Epithelial cell of proximal tubule (primary cell): ENCODE measurements around the gene PKLR. TPM values are rescaled to one million over a fixed set of nuclear protein-coding genes. Genes with fewer than 3 reads are reported as not detected.

Experiments used
- DNase-seq: peaks from one replicate; pipeline ENCODE4 v3.0.0-alpha.2; 2011; ENCODE audit warnings: low read depth
- H3K4me3 ChIP-seq: 2 replicates; pipeline ENCODE4 v1.5.1; 2011; ENCODE audit warnings: low read depth, mild to moderate bottlenecking, low read length
- total RNA-seq: library from RNA; depleted of rRNA; stranded (reverse); fragments of >200 nt; gene quantifications from 2 replicates; pipeline ENCODE4 v1.2.3, GENCODE V29; 2015
- TF ChIP-seq, protein P1 (sequence below): conservative IDR thresholded peaks from 2 replicates; pipeline ENCODE4 v1.5.1; 2012; ENCODE audit warnings: low read depth, mild to moderate bottlenecking, low read length

Gene PKLR
- total RNA-seq, 1 donor from 2014 or later, result not detected

DNA sequence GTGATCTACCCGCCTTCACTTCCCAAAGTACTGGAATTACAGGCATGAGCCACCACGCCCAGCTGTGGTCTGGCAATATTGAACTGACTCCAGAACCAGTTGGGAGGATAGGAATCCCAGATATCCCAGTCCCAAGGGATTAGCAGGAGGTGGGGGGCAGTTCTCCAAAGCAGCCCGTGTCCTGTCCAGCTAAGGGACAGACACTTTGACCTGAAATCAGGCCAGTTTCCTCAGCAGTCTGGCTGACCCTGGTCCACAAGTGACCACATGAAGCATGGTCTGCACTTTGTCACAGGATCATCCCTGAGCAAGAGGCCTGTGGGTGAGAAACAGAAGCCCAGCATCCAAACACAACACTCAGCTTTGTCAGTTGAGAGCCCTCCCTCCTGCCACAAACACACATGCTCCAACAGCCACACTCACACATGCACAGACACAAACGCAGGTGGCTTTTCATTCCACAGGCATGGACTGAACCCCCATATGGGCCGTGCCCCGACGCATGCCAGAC lies 4.7 kb upstream of the PKLR start:
- no peak for DNase-seq
- H3K4me3 ChIP-seq, result no peak overlapping the region
- TF ChIP-seq, protein P1, sequence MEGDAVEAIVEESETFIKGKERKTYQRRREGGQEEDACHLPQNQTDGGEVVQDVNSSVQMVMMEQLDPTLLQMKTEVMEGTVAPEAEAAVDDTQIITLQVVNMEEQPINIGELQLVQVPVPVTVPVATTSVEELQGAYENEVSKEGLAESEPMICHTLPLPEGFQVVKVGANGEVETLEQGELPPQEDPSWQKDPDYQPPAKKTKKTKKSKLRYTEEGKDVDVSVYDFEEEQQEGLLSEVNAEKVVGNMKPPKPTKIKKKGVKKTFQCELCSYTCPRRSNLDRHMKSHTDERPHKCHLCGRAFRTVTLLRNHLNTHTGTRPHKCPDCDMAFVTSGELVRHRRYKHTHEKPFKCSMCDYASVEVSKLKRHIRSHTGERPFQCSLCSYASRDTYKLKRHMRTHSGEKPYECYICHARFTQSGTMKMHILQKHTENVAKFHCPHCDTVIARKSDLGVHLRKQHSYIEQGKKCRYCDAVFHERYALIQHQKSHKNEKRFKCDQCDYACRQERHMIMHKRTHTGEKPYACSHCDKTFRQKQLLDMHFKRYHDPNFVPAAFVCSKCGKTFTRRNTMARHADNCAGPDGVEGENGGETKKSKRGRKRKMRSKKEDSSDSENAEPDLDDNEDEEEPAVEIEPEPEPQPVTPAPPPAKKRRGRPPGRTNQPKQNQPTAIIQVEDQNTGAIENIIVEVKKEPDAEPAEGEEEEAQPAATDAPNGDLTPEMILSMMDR, result no peak

DNA sequence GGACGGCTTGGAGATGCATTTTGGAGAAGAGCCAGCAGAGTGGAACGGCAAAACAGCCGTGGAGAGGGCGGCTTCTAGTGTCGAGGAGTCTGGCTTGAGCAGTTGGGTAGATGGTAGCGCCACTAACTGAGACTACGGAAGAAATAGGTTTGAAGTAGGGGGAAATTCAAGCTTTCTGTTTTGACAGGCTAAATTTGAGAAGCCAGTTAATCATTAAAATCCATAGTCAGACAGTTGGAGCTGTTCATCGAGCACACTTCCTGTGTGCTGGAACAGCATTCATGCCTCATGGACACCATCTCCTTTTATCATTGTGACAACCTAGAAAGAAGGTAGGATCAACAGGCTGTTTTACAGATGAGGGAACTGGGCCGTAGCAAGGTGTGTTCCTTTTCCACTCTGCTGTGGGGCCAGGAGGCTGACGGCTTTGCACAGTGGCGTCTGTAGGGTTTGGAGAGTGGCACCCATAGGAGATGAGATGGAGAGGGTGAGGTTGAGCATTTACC lies 3.4 kb upstream of the PKLR start:
- DNase-seq, result no peak
- TF ChIP-seq, protein P1, result no peak
- H3K4me3 ChIP-seq, result peak overlapping the region; percentile 30

DNA sequence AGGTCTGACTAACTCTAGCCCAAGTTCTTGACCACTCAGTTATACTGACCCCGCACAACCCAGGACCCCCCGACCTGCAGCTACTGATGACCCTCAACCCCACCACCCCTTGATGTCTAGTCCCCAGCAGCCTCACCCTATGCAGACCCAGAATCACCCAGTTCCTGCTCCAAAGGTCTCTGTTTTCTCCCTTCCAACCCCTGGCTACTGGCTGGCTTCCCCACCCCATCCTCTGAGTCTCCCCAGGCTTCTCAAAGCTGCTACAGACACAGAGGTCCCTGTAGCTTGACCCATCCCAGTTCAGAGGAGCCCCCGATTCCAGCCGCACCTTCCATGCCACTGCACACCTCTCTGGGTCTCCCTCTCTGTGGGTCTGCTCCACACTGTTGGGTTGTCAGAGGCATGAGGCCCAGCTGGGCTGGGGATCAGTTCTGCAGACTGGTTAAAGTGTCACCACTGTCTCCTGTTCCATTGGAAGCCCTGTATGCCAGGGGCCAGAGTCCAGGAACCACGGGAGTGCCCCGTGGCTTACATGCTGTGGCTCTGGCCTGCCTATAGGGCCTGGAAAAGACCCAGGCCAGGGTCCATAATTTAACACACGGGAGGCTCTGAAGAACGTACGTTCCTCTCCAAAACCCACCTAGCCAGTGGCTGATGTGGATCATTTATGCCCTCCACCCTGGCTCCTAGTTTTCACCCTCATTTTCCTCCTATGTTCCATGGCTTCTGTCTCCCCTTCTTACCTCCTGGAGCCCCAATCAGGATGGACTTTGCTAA lies 497 bp downstream of the PKLR start:
- TF ChIP-seq, protein P1, result no peak
- H3K4me3 ChIP-seq, result no peak overlapping the region
- DNase-seq, result no peak

DNA sequence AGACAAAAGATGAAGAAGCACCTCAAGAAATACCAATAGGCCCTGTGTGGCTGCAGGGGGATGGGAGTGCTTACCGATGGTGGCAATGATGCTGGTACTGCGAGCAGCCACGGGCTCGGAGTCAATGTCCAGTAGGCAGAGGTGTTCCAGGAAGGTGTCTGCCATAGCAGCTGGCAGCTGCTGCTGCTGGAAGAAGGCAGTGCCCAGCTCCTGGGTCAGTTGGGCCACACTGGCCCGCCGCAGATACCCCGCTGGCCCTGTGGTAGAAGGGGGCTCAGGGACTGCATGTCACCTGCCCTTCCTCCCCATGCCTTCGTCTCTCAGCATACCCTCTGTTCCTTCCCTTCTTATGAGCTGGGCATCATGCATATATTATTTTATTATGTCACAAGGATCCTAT lies 1.2 kb downstream of the PKLR start:
- no peak for DNase-seq
- H3K4me3 ChIP-seq, result no peak overlapping the region

DNA sequence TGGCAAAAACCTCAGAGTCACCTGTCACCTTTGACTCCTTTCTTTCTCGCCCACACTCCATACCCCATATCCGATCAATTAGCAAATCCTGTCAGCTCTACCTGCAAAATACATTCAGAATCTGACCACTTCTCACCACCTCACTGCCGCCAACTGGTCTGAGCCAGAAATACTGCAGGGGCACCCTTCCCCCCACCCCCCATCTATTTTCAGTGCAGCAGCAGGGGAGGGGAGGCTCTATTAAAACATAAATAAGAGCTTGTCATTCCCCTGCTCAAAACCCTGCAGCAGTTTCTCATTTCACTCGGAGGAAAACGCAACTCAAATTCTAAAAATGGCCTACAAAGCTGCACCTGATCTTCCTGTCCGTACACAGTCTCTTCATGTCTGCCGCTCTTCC lies 3.9 kb downstream of the PKLR start:
- TF ChIP-seq, protein P1, result no peak
- H3K4me3 ChIP-seq, result no peak overlapping the region

More for the DNA sequence above, 1.2 kb downstream of the PKLR start:
- TF ChIP-seq, protein P1, result no peak

DNA sequence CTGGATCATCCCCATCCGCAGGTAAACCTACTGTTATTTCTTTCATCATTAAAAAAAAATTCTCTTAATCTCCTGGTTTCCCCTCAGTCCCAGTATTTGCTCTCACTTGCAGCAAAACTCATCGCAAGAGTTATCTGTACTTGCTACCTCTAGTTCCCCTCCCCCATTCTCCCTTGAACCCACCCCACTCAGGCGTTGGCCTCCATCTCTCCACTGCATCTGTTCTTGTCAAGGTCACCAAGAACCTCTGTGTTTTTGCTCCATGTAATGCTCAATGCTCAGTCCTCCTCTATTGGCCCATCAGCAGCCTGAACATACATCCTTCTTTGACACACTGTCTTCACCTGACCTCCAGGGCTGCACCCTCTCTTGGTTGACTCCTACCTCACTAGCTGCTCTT lies 4.6 kb downstream of the PKLR start:
- no peak for DNase-seq
- TF ChIP-seq, protein P1, result no peak
- H3K4me3 ChIP-seq, result no peak overlapping the region

More for the DNA sequence above, 3.9 kb downstream of the PKLR start:
- DNase-seq, result no peak

DNA sequence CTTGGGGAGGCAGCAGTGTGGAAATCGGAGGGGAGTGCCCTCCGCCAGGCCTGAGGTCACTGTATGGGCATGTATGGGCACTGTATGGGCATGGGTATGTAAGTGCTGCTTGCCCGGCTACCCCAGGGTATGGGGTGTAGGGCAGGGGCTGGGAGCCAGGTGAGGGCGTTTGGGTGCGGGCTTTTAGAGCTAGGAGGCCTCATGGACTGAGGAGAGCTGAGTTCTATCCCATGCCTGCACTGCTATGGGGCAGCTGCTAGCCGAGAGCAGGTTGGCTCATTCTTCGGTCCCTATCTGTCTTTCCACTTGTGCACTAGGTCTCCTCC lies 5.3 kb downstream of the PKLR start:
- H3K4me3 ChIP-seq, result no peak overlapping the region
- no peak for DNase-seq
- TF ChIP-seq, protein P1, result no peak
